CD4-positive, alpha-beta memory T cell (primary cell): ENCODE measurements around the gene SIPA1L3. TPM values are rescaled to one million over a fixed set of nuclear protein-coding genes. Genes with fewer than 3 reads are reported as not detected.

Source experiments
- CTCF ChIA-PET: fragments of 350-600 bp; sonication (Branson Sonifier 250); formaldehyde crosslinking; loops from one replicate; lab custom pipeline; 2021; ENCODE audit warnings: inconsistent platforms; ENCODE audit not compliant: partially characterized antibody; lab: Charles Lee
- POLR2A ChIA-PET: fragments of 350-600 bp; sonication (Branson Sonifier 250); formaldehyde crosslinking; loops from one replicate; lab custom pipeline; 2021; ENCODE audit not compliant: partially characterized antibody; lab: Charles Lee
- DNase-seq, 5 donors: peaks; one replicate each; pipeline versions ENCODE4 v3.0.0 to v3.0.0-alpha.2; 2020 to 2022; ENCODE audit warnings: mixed read lengths in 1 of 5
- H3K27ac ChIP-seq: one replicate; pipeline ENCODE4 v1.7.0; 2013; ENCODE audit warnings: low read depth, low read length
- H3K27me3 ChIP-seq: 2 replicates; pipeline ENCODE4 v1.7.0; 2013; ENCODE audit warnings: mild to moderate bottlenecking, low read length, moderate library complexity; ENCODE audit not compliant: insufficient read depth
- H3K36me3 ChIP-seq: 2 replicates; pipeline ENCODE4 v1.7.0; 2013; ENCODE audit warnings: mild to moderate bottlenecking, low read length, moderate library complexity; ENCODE audit not compliant: insufficient read depth
- H3K4me1 ChIP-seq: 2 replicates; pipeline ENCODE4 v1.7.0; 2013; ENCODE audit warnings: mild to moderate bottlenecking, low read length, moderate library complexity; ENCODE audit not compliant: insufficient read depth
- H3K4me3 ChIP-seq, 2 donors: one replicate each; pipeline ENCODE4 v1.7.0; 2013; ENCODE audit warnings: low read length in 2 of 2, mild to moderate bottlenecking in 1 of 2
- H3K9me3 ChIP-seq, 2 donors: one replicate each; pipeline ENCODE4 v1.7.0; 2013; ENCODE audit warnings: low read length in 2 of 2, control low read depth in 1 of 2; ENCODE audit not compliant: control insufficient read depth in 1 of 2
- H3K27ac Mint-ChIP-seq, 7 donors: one replicate each; pipeline ENCODE4 v1.8.0; 2020 to 2021; ENCODE audit warnings: mixed read lengths in 7 of 7, mild to moderate bottlenecking in 6 of 7, inconsistent platforms in 3 of 7, moderate library complexity in 3 of 7
- H3K27me3 Mint-ChIP-seq, 2 donors: one replicate each; pipeline ENCODE4 v1.8.0; 2020 to 2021; ENCODE audit warnings: mixed read lengths in 2 of 2
- H3K36me3 Mint-ChIP-seq, 2 donors: one replicate each; pipeline ENCODE4 v1.8.0; 2020 to 2021; ENCODE audit warnings: mixed read lengths in 2 of 2, inconsistent platforms in 1 of 2, mild to moderate bottlenecking in 1 of 2
- H3K4me1 Mint-ChIP-seq, 4 donors: one replicate each; pipeline ENCODE4 v1.8.0; 2020 to 2021; ENCODE audit warnings: mixed read lengths in 4 of 4, mild to moderate bottlenecking in 1 of 4
- H3K4me3 Mint-ChIP-seq, 8 donors: one replicate each; pipeline ENCODE4 v1.8.0; 2020 to 2021; ENCODE audit warnings: mixed read lengths in 8 of 8, mild to moderate bottlenecking in 7 of 8, moderate library complexity in 6 of 8, inconsistent platforms in 3 of 8
- H3K9me3 Mint-ChIP-seq, 8 donors: one replicate each; pipeline ENCODE4 v1.8.0; 2020 to 2021; ENCODE audit warnings: mixed read lengths in 8 of 8, mild to moderate bottlenecking in 5 of 8, inconsistent platforms in 3 of 8, moderate library complexity in 1 of 8
- intact Hi-C: fragments of 100-400 bp; cut with micrococcal nuclease; formaldehyde crosslinking; loops from one replicate; pipeline ENCODE4 v1.15.1; 2023
- polyA plus RNA-seq, 2 donors: library from polyadenylated mRNA; unstranded; fragments of 300-500 nt; fragmentation: Illumina TruSeq; gene quantifications; one replicate each; pipeline ENCODE4 v1.2.3, GENCODE V29; 2021
- total RNA-seq, 2 experiments: library from RNA; stranded (reverse); gene quantifications; one replicate each; pipeline ENCODE4 v1.2.3, GENCODE V29; 2021

The SIPA1L3 gene
- total and polyA plus RNA-seq, 4 experiments from 2014 or later: 0.39 to 35.0 (median 17.8) TPM

DNA sequence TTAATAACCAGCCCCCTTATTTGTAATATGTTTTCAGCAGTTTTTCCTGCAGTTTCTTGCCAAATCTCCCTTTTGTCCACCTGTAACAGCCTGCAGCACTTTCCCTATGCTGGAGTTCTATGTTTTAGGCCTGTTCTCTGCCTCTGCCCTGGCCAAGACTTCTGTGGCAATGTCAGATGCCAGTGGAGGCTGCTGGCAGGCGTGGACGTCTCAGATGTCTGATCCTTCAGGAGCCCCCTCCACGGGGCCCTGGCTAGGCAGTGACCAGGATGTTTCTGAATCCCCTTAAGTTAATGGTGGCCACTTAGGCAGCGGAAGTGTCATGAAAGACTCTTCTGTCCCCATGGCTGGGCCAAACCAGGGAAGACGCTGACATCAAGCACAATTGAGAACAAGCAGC, 40.8 kb downstream of the SIPA1L3 start:
- no peak overlapping the region for H3K27ac ChIP-seq
- Mint-ChIP-seq H3K4me3 (no peak overlapping the region), H3K27me3 (no peaks in the 10 kb centered on the region), H3K4me1 (peaks cover 0 to 9% (median 0%) of the 10 kb centered on the region in 4 donors), H3K36me3 (peaks cover 7 to 18% of the 10 kb centered on the region in 2 donors), H3K27ac (peak overlapping the region in 1 of 7 donors; percentile 7), H3K9me3 (peaks cover 0 to 2% (median 0%) of the 10 kb centered on the region in 8 donors)
- POLR2A ChIA-PET: no interaction called here
- no peak overlapping the region for H3K4me3 ChIP-seq
- no peak for DNase-seq
- no peaks in the 10 kb centered on the region for H3K4me1 ChIP-seq
- CTCF ChIA-PET: no interaction called here
- H3K9me3 ChIP-seq: no peaks in the 10 kb centered on the region
- H3K27me3 ChIP-seq: no peaks in the 10 kb centered on the region
- no peaks in the 10 kb centered on the region for H3K36me3 ChIP-seq
- intact Hi-C loops: no loop called here

DNA sequence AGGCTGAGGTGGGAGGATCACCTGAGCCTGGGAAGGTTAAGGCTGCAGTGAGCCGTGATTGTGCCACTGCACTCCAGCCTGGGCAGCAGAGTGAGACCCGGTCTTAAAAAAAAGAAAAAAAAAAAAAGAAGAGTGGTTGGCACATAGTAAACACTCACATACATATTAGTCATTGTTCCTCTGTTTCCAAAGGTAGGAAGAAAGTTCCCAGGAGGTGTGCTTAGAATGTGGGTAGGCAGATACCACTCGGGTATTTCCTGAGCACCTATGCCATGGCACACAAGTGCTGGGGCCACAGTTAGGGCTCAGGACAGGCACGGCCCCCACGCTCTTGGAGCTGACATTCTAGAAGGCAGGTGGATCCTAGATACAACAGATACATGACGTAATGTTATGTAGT, 41.4 kb downstream of the SIPA1L3 start:
- H3K4me1 ChIP-seq: no peaks in the 10 kb centered on the region
- Mint-ChIP-seq H3K9me3 (peaks cover 0 to 2% (median 0%) of the 10 kb centered on the region in 8 donors), H3K4me3 (no peak overlapping the region), H3K27ac (no peak overlapping the region), H3K27me3 (no peaks in the 10 kb centered on the region), H3K4me1 (peaks cover 0 to 4% (median 0%) of the 10 kb centered on the region in 4 donors), H3K36me3 (peaks cover 7 to 13% of the 10 kb centered on the region in 2 donors)
- POLR2A ChIA-PET: no interaction called here
- DNase-seq: no peak
- no peaks in the 10 kb centered on the region for H3K27me3 ChIP-seq
- intact Hi-C loops: no loop called here
- H3K36me3 ChIP-seq: no peaks in the 10 kb centered on the region
- CTCF ChIA-PET: no interaction called here
- H3K4me3 ChIP-seq: no peak overlapping the region
- H3K27ac ChIP-seq: no peak overlapping the region
- H3K9me3 ChIP-seq: no peaks in the 10 kb centered on the region

DNA sequence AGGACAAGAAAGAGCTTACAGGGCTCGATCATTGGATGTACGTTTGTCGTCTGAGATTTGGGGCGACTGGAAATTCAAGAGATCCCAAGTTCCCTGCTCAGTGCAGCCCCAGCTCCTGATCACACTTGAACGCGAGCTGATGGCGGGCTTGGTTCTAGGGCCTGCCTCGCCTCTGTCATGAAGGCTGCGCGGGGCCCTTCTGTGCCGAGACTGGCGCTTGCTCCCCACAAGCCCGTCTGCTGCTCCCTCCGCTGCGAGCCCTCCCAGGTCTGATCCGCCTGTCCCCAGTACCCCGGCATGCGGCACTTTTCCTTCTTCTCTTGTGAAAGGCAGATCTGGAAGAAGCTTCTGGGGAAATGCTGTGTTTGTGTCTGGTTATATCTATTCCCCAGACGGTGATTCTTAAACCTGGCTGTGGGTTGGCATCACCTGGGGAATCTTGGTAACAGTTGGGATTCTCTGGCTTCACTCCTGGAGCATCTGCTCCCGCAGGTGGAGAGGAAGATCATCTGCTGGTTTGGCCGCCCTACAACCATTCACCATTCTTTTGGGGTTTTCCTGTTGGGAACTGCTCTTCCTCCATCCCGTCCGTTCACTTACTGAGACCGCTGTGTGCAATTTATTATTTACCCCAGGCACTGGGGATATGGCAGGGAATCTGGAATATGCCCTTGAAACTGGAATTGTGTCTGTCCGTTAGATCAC, 43.6 kb downstream of the SIPA1L3 start:
- Mint-ChIP-seq H3K4me1 (peaks cover 0 to 6% (median 3%) of the 10 kb centered on the region in 4 donors), H3K9me3 (peaks cover 0 to 13% (median 5%) of the 10 kb centered on the region in 8 donors), H3K4me3 (no peak overlapping the region), H3K36me3 (peaks cover 10 to 15% of the 10 kb centered on the region in 2 donors), H3K27me3 (no peaks in the 10 kb centered on the region), H3K27ac (no peak overlapping the region)
- no peak for DNase-seq
- H3K4me1 ChIP-seq: no peaks in the 10 kb centered on the region
- H3K27me3 ChIP-seq: no peaks in the 10 kb centered on the region
- ChIA-PET POLR2A (no interaction called here), CTCF (no interaction called here)
- no peak overlapping the region for H3K4me3 ChIP-seq
- no peaks in the 10 kb centered on the region for H3K9me3 ChIP-seq
- H3K36me3 ChIP-seq: no peaks in the 10 kb centered on the region
- intact Hi-C loops: no loop called here
- no peak overlapping the region for H3K27ac ChIP-seq

DNA sequence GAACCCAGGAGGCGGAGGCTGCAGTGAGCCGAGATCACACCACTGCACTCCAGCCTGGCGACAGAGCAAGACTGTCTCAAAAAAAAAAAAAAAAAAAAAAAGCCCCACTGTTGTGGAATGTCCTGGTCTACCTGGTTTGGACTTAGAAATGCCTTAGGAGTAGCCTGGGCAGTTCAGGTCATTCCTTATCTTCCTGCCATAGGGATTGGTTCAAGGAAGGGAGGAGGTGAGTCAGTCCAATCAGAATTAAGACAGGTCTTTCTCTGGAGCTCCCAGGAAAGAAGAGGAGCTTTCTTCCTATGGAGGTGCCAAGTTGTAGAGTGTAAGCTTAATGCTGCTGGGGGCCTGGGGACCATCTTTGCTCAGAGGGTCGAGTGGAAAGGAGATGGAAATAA, 44.8 kb downstream of the SIPA1L3 start:
- CTCF ChIA-PET: no interaction called here
- POLR2A ChIA-PET: no interaction called here
- no peak overlapping the region for H3K27ac Mint-ChIP-seq
- H3K36me3 Mint-ChIP-seq: peaks cover 10 to 11% of the 10 kb centered on the region in 2 donors
- no peak for DNase-seq
- H3K36me3 ChIP-seq: no peaks in the 10 kb centered on the region
- no peak overlapping the region for H3K27ac ChIP-seq
- H3K27me3 Mint-ChIP-seq: no peaks in the 10 kb centered on the region
- intact Hi-C loops: no loop called here
- H3K4me3 Mint-ChIP-seq: no peak overlapping the region
- H3K9me3 Mint-ChIP-seq: peaks cover 0 to 23% (median 8%) of the 10 kb centered on the region in 8 donors
- H3K27me3 ChIP-seq: no peaks in the 10 kb centered on the region
- H3K9me3 ChIP-seq: no peaks in the 10 kb centered on the region
- no peak overlapping the region for H3K4me3 ChIP-seq
- peaks cover 1 to 9% (median 4%) of the 10 kb centered on the region in 4 donors for H3K4me1 Mint-ChIP-seq
- no peaks in the 10 kb centered on the region for H3K4me1 ChIP-seq

DNA sequence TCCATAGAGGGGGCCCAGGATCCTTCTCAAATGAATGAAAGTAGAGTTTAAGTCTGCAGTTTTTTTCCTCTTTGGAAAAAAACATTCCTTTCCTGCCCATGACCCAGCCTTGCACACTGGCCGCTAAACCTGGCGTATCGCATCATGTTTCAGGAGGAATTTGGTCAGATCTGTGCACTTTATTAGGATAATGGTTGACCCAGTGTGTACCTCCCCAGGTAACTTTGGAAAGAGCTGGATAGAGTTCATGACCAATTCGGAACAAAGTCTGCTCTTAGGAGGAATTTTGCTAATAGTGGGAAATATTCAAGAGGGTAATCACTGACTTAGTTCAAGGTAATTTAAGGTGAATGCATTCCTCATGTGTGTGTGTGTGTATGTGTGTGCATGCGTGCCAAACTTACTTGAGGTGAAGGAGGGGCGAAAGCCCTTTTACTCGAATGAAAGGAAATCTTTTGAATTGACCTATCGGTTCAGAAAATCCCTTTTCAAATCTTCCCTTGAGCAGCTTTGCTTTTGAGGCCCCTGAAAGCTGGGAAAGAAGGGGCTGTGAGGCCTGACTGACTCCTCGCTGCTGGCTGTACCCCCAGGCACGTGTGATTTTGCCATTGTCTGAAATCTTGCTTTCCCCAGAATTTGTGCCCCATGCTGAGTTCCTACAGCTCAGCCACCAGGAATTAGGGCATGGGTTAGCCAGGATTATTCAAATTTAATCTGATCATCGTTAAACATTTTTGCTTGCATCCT, 46.3 kb downstream of the SIPA1L3 start:
- Histone ChIP-seq H3K36me3 (no peaks in the 10 kb centered on the region), H3K4me1 (no peaks in the 10 kb centered on the region), H3K27ac (no peak overlapping the region), H3K27me3 (no peaks in the 10 kb centered on the region), H3K9me3 (no peaks in the 10 kb centered on the region), H3K4me3 (no peak overlapping the region)
- Mint-ChIP-seq H3K9me3 (peaks cover 0 to 32% (median 11%) of the 10 kb centered on the region in 8 donors), H3K4me1 (peaks cover 1 to 12% (median 4%) of the 10 kb centered on the region in 4 donors), H3K27me3 (no peaks in the 10 kb centered on the region), H3K27ac (no peak overlapping the region), H3K4me3 (no peak overlapping the region), H3K36me3 (peaks cover 10 to 11% of the 10 kb centered on the region in 2 donors)
- intact Hi-C loops: no loop called here
- POLR2A ChIA-PET: no interaction called here
- DNase-seq: no peak
- CTCF ChIA-PET: no interaction called here

DNA sequence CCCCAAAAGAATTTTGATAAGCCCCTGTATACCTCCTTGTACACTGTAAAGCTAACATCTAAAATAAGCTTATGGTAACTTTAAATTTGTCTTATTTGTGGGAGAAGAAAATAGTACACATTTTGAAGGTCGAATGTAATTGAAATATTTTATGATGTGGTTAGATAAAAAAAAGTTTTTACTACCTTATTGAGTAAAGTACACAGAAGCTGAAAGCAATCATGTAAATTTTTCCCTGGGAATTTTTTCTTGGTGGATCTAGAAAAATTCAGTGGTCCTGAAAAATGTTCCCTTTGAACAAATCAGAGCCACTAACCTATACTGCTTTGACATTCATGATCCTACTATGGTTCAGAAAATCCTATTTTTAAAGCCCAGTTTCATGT, 46.9 kb downstream of the SIPA1L3 start:
- Histone ChIP-seq H3K27ac (no peak overlapping the region), H3K36me3 (no peaks in the 10 kb centered on the region), H3K4me3 (no peak overlapping the region), H3K9me3 (no peaks in the 10 kb centered on the region), H3K27me3 (no peaks in the 10 kb centered on the region), H3K4me1 (no peaks in the 10 kb centered on the region)
- H3K27ac Mint-ChIP-seq: no peak overlapping the region
- no peaks in the 10 kb centered on the region for H3K27me3 Mint-ChIP-seq
- ChIA-PET CTCF (no interaction called here), POLR2A (no interaction called here)
- no peak overlapping the region for H3K4me3 Mint-ChIP-seq
- H3K4me1 Mint-ChIP-seq: peaks cover 1 to 14% (median 6%) of the 10 kb centered on the region in 4 donors
- peaks cover 0 to 38% (median 12%) of the 10 kb centered on the region in 8 donors for H3K9me3 Mint-ChIP-seq
- DNase-seq: no peak
- intact Hi-C loops: no loop called here
- H3K36me3 Mint-ChIP-seq: peaks cover 11 to 13% of the 10 kb centered on the region in 2 donors

DNA sequence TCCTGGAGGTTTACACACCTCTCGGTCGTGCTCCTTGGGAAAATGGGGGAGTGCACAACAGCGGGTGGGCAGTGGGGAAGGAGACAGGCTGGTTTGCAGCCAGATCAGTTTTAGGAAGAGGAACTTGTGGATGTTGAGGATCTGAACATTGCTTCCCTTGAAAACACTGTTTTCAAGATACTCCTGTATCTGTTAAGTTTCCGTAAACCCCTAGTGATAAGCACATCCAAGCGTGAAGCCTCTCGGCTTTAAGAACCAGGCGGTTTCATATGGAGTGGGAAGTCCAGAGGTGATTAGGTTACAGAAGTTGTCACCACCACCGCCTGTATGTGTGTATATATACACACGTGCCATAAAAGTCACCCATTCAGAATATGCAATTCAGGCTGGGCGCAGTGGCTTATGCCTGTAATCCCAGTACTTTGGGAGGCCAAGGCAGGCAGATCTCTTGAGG, 47.4 kb downstream of the SIPA1L3 start:
- ChIA-PET POLR2A (no interaction called here), CTCF (no interaction called here)
- Mint-ChIP-seq H3K9me3 (peaks cover 0 to 43% (median 15%) of the 10 kb centered on the region in 8 donors), H3K36me3 (peaks cover 11 to 17% of the 10 kb centered on the region in 2 donors), H3K27me3 (no peaks in the 10 kb centered on the region), H3K4me3 (no peak overlapping the region), H3K4me1 (peaks cover 1 to 18% (median 6%) of the 10 kb centered on the region in 4 donors), H3K27ac (no peak overlapping the region)
- intact Hi-C loops: no loop called here
- no peaks in the 10 kb centered on the region for H3K9me3 ChIP-seq
- no peaks in the 10 kb centered on the region for H3K27me3 ChIP-seq
- H3K27ac ChIP-seq: no peak overlapping the region
- no peaks in the 10 kb centered on the region for H3K4me1 ChIP-seq
- DNase-seq: no peak
- no peak overlapping the region for H3K4me3 ChIP-seq
- H3K36me3 ChIP-seq: no peaks in the 10 kb centered on the region
